ENCODE measurements around the gene SOCS7.

GRCh38 chr17:38351412-38352222 lies at the start of gene SOCS7:
- TF ChIP-seq CTCF (IDR thresholded peaks at IDR 0.05): peak in 1 of 4 experiments; percentile 20
- TF ChIP-seq EP300 (IDR thresholded peaks at IDR 0.05): no peak
- TF ChIP-seq POLR2AphosphoS5 (IDR thresholded peaks at IDR 0.05): peak; percentile 63
